Hepatocyte (in vitro differentiated cells): Measurements from ENCODE around the gene SEC24D.

Source experiments
- CTCF ChIP-seq: fragments of 200-600 bp; sonication (generic); IDR thresholded peaks from 2 replicates; pipeline ENCODE4 v1.5.1; 2016; ENCODE audit warnings: antibody characterized with exemption, mild to moderate bottlenecking; ENCODE audit not compliant: poor library complexity
- EZH2 ChIP-seq: fragments of 200-600 bp; sonication (generic); IDR thresholded peaks from 2 replicates; pipeline ENCODE4 v1.6.1; 2016; ENCODE audit warnings: antibody characterized with exemption, mild to moderate bottlenecking, borderline replicate concordance

GRCh38 chr4:118813561-118813960 is 22.4 kb downstream of the SEC24D start:
- TF ChIP-seq CTCF = no peak
- no peak for TF ChIP-seq EZH2
